GM21737 (cell line): ENCODE measurements around the gene AP2A2.
"Not testable (repeated sequence)": the region's sequence is repeated elsewhere in the genome, so short reads cannot be mapped to it uniquely, and the experiment has no call there.

Experiments
- ATAC-seq: cut with Tn5 transposase; IDR thresholded peaks from one replicate; pipeline ENCODE4 v1.9.1; 2021; ENCODE audit warnings: mild to moderate bottlenecking, moderate library complexity; ENCODE audit not compliant: unreplicated experiment

AP2A2 gene

DNA sequence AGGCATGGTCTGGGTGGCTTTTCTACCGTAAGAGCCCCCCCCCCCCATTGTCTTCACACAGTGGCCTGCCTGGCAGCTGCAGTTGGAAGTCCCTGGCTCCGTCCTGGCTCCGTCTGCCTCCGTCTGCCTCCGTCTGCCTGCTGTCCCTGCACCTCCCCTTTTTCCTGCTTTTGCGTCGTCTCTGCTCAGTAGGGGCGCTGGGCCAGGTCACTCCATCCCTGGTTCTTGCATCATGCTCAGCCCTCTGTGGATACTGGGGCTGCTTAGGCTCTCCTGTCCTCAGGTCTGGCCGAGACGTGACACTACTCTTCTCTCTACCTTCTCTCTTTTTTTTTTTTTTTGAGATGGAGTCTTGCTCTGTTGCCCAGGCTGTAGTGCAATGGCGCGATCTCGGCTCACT lies 27.8 kb downstream of the AP2A2 start:
- no peak for ATAC-seq

DNA sequence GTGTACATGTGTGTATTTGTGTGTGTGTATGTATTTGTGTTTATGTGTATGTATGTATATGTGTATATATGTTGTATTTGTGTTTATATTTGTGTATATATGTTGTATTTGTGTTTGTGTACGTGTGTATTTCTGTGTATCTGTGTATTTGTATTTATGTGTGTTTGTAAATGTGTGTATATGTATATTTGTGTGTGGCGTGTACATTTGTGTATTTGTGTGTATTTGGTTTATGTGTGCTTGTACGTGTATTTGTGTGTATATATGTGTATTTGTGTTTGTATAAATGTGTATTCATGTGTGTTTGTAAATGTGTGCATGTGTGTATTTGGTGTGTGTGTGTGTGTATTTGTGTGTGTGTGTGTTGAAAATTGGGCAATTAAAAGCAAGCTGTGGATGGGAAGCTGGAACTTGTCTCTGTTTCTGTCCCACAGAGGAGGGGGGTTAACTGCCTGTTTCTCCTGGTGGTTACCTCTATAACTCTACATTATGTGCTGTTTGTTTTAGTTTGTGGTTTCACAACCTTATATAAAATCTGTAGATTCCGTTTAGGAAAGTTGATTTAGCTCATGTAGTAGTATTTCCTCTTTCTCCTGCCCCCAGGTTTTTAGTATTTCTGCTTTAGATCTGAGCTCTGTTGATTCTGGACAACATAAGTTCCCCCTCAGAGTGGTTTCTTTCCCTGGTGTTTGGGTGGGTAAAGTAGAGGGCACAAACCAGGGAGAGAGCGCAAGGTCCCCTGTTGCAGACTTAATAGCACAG lies 28.9 kb downstream of the AP2A2 start:
- ATAC-seq = no peak

DNA sequence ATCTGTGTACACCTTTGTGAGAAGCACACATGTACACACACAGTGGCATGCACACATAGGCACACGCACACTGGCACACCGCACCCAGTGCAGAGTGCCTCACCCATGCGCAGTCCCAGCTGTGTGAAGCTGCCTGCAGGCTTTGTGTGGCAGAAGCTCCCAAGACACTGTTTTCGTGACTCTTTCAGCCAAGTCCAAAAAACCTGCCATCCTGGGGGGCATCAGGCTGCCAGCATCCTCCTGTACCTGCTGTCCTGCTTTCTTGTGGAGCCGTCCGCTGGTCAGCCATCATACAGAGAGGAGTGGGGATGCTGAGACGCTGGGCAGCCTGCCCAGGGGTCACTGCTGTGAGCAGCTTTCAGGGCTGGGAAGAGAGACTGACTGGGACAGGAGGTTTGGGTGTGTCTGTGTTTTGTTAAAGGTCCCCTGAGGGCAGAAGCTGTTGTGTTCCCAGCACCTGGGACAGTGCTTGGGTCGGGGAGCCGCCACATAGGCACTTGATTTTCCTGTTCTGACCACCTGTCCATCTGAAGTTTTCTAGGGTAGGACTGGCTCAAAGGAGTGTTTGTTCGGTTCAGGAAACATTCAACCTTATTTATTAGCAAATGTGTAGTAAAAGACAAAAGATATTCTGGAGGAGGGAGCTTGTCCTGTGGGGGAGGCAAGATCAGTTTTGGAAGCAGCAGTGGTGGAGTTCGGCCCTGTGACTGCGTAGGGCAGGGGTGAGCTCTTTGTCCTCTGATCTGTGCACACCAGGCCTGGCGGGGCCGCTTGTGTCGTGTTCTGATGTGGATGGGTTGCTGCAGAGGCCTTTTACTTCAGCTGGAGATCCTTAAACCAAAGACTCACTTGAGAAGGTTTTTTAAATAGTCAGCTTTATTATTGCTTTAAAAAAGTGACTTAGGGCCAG lies 29.7 kb downstream of the AP2A2 start:
- no peak for ATAC-seq

DNA sequence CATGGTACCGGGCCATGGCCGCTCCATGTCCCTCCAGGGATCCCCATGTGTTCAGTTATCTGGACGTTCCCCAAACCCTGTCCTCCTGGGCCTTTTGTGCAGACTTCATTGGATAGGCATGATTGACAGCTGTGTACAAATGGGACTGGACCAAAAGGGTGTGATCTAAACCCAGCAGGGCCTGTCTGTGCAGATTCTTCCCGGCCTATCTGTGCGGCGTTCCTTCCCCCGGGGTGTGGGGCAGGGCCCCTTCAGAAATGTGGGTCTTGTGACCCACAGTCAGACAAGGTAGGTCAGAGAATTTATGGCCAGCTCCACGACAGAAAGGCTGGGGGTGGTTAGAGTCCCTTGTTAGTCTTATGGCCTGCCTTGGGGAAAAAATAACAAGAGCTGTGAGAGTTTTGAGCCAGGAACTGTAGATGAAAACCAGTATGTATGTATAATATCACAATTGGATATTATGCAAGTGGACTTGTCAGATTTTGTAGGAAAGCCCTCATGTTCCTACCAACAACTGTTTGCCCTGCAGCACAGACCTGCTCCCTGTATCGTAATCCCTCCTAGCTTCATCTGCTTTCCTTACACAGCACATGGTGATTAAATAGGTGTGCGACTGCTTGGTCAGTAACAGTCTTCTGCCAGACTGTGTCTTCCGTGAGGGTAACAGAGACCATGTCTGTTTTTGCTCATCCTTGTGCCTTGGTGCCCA lies 31.7 kb downstream of the AP2A2 start:
- no peak for ATAC-seq

DNA sequence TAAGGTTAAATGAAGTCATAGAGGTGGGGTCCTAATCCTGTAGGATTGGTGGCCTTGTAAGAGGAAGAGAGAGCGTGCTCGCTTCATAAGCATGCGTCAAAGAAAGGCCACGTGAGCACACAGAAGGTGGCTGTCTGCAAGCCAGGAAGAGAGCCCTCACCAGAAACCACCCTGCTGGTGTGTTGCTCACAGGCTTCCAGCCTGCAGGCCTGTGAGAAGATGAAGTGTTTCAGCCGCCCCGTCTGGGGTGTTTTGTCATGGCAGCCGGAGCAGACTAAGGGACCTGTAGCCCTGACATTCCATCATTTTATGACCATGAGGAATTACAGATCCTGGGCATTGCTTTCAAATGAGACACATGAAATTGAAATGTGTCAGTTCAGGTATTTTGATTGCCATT lies 32.4 kb downstream of the AP2A2 start:
- no peak for ATAC-seq

DNA sequence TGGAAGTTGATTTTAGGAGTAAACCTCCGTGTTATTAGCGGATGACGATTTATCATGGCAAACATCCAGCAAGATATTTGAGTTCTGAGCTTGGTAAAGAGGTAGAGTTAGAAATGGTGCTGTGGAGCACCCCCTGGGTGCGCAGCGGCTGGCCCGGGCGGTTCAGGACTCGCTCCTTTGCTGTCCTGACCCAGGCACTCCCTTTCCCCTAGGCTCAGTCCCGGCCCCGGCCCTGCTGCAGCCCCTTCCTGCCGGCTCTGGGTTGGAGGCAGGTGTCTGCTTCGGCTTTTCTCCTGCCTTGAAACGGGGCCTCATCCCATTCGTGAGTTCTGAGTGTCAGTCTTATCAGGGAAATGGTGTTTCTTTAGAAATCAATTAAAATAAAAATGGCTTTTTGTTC lies 33.4 kb downstream of the AP2A2 start:
- ATAC-seq = no peak

DNA sequence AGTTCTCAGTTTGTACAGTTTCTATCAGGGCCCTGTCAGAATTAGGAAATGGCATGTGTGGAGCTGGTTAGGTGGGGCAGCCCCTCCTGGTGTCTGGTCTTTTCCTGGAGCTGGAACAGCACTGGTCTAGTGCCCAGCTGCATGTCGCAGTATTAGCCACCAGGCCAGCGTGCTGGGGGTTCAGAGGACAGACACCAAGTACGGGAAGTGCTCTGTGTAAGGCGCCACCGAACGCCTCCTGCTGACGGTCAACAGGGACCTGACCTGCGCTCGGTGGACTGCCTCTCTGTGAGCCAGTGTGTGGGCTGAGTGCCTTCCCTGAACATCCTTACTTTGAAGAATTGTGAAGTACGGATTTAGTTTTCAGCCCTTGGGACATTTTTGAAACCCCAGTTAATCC lies 33.9 kb downstream of the AP2A2 start:
- ATAC-seq = no peak

DNA sequence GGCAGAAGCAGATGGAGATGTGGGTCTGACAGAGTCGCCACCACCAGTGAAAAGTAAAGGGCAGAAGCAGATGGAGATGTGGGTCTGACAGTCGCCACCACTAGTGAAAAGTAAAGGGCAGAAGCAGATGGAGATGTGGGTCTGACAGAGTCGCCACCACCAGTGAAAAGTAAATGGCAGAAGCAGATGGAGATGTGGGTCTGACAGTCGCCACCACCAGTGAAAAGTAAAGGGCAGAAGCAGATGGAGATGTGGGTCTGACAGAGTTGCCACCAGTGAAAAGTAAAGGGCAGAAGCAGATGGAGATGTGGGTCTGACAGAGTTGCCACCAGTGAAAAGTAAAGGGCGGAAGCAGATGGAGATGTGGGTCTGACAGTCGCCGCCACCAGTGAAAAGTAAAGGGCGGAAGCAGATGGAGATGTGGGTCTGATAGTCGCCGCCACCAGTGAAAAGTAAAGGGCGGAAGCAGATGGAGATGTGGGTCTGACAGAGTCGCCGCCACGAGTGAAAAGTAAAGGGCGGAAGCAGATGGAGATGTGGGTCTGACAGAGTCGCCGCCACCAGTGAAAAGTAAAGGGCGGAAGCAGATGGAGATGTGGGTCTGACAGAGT lies 35.7 kb downstream of the AP2A2 start:
- ATAC-seq = not testable (repeated sequence)

DNA sequence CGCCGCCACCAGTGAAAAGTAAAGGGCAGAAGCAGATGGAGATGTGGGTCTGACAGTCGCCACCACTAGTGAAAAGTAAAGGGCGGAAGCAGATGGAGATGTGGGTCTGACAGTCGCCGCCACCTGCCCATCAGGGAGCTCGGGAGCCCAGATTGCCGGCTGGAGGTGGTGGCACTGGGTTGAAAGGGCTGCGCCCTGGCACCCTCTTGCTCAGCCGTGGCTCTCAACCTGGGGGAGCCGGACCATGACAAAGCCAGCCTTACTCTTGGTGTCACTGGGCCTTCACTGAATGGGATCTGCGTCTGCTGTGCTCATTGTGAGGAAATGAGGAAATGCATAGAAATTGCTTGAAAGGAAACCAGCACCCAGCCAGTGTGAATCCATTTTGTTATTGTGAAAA lies 36.3 kb downstream of the AP2A2 start:
- ATAC-seq = no peak

DNA sequence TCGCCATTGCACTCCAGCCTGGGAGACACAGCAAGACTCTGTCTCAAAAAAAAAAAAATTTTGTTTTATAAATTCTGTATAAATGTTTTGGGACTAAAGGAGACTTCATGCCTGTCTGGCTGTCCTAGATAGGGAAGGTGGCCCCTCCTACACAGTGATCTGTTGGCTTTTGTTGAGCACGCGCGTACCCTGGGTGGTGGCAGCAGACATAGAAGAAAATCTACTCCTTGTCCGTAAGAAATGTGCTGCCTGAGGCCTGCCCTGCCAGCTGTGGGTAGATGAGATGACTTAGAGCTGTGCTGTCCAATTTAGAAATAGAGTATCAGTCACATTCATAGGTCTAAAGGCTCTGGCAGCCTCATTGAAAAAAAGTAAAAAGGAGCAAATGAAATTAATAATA lies 37.0 kb downstream of the AP2A2 start:
- ATAC-seq = no peak

DNA sequence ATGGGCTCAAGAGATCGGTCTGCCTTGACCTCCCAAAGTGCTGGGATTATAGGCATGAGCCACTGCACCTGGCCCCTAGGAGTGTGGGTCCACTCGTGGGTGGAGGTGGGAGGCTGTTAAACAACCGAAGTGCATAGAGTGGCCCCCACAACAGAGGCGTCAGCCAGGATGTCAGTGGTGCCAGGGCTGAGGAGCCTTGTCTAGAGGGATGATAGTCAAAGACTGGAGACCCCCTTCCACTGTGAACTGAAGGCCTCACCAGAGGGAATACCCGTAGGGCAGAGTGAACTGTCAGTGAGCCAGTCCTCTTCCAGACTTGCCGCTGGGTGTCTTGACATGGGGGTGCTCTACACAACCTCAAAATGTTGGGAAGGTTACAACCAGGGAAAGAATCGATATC lies 38.2 kb downstream of the AP2A2 start:
- no peak for ATAC-seq

DNA sequence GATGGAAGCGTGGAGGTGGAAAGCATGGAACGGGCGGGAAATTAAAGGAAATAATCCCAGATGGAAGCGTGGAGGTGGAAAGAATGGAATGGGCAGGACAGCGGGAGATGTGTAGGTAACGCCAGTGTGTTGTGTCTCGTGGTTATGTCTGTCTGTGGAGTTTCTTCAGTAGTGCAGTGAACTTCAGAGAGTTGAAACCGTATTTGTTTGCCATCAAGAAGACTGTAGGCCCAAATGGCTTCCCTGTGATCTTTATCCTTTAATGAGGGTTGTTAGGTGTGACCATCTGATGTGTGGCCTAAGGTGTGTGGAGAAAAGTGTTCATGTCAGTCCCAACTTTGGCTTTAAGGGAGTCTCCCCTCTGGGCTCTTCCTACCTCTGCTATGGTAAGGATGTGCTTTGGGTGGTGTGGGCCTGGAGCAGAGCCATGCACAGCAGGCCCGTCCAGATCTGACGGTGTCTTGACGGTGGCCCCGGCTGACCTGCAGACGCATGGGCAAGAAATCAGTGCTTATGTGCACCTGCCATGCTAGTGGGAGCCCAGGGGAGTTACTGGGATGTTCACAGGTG lies 39.6 kb downstream of the AP2A2 start:
- ATAC-seq = no peak

DNA sequence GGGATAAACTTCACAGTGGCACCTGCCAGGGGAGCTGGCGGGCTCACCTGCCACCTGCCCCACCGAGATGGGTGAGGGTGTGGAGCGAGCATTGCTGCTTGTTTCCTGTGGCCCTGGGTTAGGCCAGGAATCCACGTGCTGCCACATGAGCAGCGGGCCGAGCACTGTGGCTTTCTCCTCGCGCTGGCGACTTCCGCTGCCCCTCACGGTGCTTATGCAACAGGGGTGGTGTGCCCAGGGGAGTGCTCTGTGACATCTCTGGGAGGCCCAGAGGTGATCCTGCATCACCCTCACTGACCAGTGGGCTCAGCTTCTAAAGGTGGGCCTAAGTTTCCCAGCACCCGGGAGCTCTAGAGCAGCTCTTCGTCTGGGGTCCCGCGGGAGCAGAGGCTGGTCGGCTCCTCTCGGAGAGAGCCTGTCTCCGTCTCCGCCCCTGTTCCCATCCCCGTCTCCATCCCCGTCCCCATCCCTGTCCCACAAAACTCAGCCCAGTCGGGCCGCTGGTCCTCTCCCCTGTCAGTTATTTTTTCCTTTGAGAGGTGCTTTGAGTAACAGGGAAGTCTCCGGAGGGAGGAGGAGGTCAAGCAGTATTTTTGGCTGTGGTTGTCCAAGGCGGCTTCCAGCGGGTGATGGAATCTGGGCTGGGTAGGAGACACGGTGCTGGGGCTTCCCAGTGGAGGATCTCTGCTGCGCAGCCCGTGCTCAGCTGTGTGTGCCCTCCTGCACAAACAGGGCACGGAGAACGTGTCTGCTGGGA lies 42.5 kb downstream of the AP2A2 start:
- ATAC-seq = no peak

DNA sequence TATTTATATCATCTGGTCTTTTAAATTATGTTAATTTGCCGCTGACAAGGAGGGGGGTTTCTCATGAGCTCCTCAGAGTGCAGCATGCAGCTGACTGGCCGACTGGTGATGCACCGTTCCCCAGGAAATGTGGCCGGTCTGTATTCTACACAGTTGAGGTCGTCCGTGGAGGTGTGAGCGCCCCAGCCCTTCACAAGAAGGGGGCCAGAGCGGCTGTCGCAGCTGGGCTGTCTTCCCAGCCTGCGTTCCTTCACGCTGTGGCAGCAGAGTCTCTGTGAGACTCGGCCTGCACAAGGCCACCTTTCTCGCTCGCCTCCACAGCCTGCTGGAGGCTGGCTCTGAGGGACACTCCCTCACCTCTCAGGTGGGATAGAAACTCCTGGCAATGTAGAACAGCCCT lies 43.2 kb downstream of the AP2A2 start:
- ATAC-seq = no peak

DNA sequence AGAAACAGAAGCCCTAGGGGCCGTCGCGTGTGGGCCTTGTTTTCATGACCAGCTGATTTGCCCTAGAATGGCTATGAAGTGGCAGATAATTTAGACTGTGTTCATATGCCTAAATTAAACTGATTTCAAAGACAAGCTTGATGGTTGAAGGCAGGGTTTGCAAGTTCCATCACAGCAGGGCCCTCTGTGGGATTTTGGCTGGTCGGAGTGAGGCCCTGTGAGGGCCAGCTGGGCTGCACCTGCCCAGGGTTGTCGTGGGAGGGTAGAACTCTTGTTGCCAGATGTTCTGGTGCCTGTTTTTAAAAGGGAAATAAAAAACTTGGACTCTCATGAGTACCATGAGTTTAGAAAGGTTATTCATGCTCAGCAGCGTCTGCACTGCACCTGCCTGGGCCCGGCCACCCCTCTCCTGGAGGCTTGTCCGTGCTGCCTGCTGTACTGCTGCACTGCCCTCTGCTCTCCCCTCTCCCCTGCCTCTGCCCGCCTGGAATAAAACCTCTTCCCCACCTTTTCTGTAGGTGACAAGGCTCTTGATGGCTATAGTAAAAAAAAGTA lies 44.1 kb downstream of the AP2A2 start:
- ATAC-seq = no peak

DNA sequence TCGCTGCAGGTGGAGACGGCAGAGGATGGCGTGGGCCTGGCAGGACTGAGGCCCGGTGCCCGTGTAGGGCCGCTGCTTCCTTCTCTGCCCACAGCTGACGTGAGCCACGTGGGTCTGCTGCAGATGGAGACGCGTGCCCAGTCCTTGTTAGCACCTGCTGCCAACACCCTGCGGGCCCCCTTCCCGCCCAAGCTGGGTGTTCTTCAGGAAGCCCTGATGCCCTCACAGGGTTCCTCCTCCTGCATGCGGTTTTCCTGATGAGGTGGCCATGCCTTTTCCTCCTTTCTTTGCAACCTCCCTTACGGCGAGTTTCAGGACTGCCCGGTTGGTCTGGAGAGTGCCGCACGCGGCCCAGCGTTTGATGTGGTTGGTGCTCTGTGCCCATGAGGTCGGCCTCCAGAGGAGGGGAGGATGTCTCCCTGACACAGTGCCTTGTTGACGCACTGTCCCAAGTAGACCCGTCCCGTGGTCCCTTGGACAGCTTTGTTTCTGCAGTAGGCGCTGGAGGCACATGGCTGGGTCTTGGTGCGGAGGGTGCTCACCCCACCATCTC lies 44.7 kb downstream of the AP2A2 start:
- ATAC-seq = no peak

DNA sequence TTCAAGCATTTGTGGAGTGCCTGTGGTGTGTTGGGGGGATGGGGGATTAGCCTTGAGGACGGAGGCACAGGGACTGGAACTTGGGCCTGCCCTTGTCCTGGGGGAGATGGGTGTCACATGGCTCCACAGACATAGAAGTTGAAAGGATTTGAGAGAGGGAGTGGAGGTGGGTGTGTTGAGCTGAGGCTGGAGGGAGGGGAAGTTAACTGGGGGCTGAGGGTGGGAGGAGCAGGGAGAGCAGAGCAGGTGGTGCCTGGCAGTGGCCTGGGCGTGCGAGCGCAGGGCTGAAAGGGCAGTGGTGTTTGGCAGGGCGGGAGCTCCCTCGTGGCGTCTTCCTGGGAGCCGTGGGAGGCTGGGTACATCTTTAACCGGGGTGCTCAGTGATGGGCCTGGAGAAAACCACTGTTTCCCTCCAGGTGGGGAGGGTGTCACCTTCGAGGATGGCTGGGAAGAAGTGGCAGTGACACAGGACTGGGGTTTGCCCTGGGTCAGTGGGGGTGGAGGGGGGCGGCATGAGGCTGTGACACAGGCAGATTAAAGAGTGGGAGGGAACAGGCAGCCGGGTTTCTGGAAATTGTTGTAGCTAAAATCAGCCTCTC lies 45.5 kb downstream of the AP2A2 start:
- ATAC-seq = no peak

DNA sequence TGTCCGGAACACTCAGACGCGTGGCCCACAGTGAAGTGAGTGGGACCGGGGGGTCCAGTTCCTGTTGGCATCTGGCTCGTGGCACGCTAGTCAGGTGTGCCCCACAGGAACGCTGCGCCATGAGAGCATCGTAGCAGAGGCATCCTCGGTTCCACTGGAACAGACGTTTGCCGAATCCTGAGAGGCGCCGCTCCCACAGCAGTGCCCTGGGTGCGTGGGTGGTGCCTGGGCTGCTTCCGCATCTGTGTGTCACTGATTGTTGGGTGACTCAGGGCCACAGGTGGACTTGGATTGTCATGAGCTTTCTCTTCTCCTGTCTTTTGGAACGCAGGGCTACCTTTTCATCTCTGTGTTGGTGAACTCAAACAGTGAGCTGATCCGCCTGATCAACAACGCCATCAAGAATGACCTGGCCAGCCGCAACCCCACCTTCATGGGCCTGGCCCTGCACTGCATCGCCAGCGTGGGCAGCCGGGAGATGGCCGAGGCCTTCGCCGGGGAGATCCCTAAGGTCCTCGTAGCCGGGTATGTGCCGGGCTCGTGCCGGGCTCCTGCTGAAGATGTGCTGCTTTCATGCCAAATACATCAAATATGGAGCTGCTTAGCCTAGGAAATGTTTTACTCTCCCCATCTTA lies 46.2 kb downstream of the AP2A2 start:
- no peak for ATAC-seq
